GM23338 (cell line): Measurements from ENCODE around the gene ADGRG4. TPM values are rescaled to one million over a fixed set of nuclear protein-coding genes. Genes with fewer than 3 reads are reported as not detected.

Experiments
- ATAC-seq: fragments of 200-7000 bp; cut with Tn5 transposase; 3 replicates; pipeline ENCODE4 v1.9.1; 2020
- DNase-seq: peaks from one replicate; pipeline ENCODE4 v3.0.0-alpha.2; 2015; ENCODE audit warnings: low spot score
- H2AFZ ChIP-seq: fragments of 200-600 bp; sonication (generic); 2 replicates; pipeline ENCODE4 v1.8.0; 2016; ENCODE audit warnings: antibody characterized with exemption, mild to moderate bottlenecking, moderate library complexity
- H3F3A ChIP-seq: fragments of 200-600 bp; sonication (generic); replicated peaks from 2 replicates; pipeline ENCODE4 v1.8.0; 2017; ENCODE audit warnings: antibody characterized with exemption, mixed run types, low read depth
- H3K27ac ChIP-seq: fragments of 200-600 bp; sonication (generic); 2 replicates; pipeline ENCODE4 v1.6.1; 2016; ENCODE audit warnings: low read depth
- H3K27me3 ChIP-seq: fragments of 200-600 bp; sonication (generic); 2 replicates; pipeline ENCODE4 v1.8.0; 2016; ENCODE audit warnings: mild to moderate bottlenecking, mixed run types, moderate library complexity; ENCODE audit not compliant: insufficient read depth
- H3K36me3 ChIP-seq: fragments of 200-600 bp; sonication (generic); 2 replicates; pipeline ENCODE4 v1.8.0; 2016; ENCODE audit warnings: mild to moderate bottlenecking; ENCODE audit not compliant: insufficient read depth
- H3K4me1 ChIP-seq: fragments of 200-600 bp; sonication (generic); 2 replicates; pipeline ENCODE4 v1.8.0; 2016; ENCODE audit warnings: mild to moderate bottlenecking, moderate library complexity; ENCODE audit not compliant: insufficient read depth
- H3K4me2 ChIP-seq: fragments of 200-600 bp; sonication (generic); 2 replicates; pipeline ENCODE4 v1.7.1; 2017; ENCODE audit warnings: mixed run types
- H3K4me3 ChIP-seq: fragments of 200-600 bp; sonication (generic); 2 replicates; pipeline ENCODE4 v1.6.1; 2016; ENCODE audit warnings: mixed run types
- H3K79me2 ChIP-seq: fragments of 200-600 bp; sonication (generic); replicated peaks from 2 replicates; pipeline ENCODE4 v1.8.0; 2017; ENCODE audit warnings: mild to moderate bottlenecking; ENCODE audit not compliant: insufficient read depth
- H3K9me2 ChIP-seq: fragments of 200-600 bp; sonication (generic); 2 replicates; pipeline ENCODE4 v1.8.0; 2017; ENCODE audit not compliant: insufficient read depth
- H4K20me1 ChIP-seq: fragments of 200-600 bp; sonication (generic); replicated peaks from 2 replicates; pipeline ENCODE4 v1.8.0; 2017; ENCODE audit warnings: mild to moderate bottlenecking; ENCODE audit not compliant: insufficient read depth
- H3K27ac Mint-ChIP-seq: 2 replicates; pipeline ENCODE4 v1.8.0; 2020; ENCODE audit warnings: inconsistent platforms, mild to moderate bottlenecking, moderate library complexity, mixed read lengths
- H3K27me3 Mint-ChIP-seq: 3 replicates; pipeline ENCODE4 v1.8.0; 2022; ENCODE audit warnings: low read depth, mild to moderate bottlenecking, moderate library complexity, mixed read lengths, inconsistent platforms; ENCODE audit not compliant: insufficient read depth, poor library complexity
- H3K36me3 Mint-ChIP-seq: 3 replicates; pipeline ENCODE4 v1.8.0; 2021; ENCODE audit warnings: low read depth, mild to moderate bottlenecking, inconsistent platforms, moderate library complexity, mixed read lengths
- H3K4me1 Mint-ChIP-seq: 3 replicates; pipeline ENCODE4 v1.8.0; 2020; ENCODE audit warnings: mild to moderate bottlenecking, inconsistent platforms, mixed read lengths
- H3K4me3 Mint-ChIP-seq: 3 replicates; pipeline ENCODE4 v1.8.0; 2021; ENCODE audit warnings: moderate library complexity, mild to moderate bottlenecking, inconsistent platforms, mixed read lengths
- H3K9me3 Mint-ChIP-seq: 3 replicates; pipeline ENCODE4 v1.8.0; 2020; ENCODE audit warnings: moderate library complexity, mild to moderate bottlenecking, inconsistent platforms, mixed read lengths
- CREB1 ChIP-seq: fragments of 250-450 bp; sonication (Bioruptor Pico); IDR thresholded peaks from 2 replicates; pipeline ENCODE4 v1.5.0; 2020; ENCODE audit warnings: low read depth, mild to moderate bottlenecking, moderate library complexity
- EZH2 ChIP-seq: fragments of 200-600 bp; sonication (generic); IDR thresholded peaks from one replicate; pipeline ENCODE4 v1.8.0; 2017; ENCODE audit warnings: antibody characterized with exemption, mild to moderate bottlenecking, low read depth; ENCODE audit not compliant: unreplicated experiment
- EZH2phosphoT487 ChIP-seq: fragments of 200-600 bp; sonication (generic); IDR thresholded peaks from one replicate; pipeline ENCODE4 v1.8.1; 2018; ENCODE audit warnings: antibody characterized with exemption; ENCODE audit not compliant: unreplicated experiment
- JUNB ChIP-seq: IDR thresholded peaks from one replicate; pipeline ENCODE4 v1.6.1; 2016; ENCODE audit warnings: antibody characterized with exemption; ENCODE audit not compliant: unreplicated experiment
- NANOG ChIP-seq: IDR thresholded peaks from 2 replicates; pipeline ENCODE4 v1.6.1; 2016; ENCODE audit warnings: antibody characterized with exemption, borderline replicate concordance
- POLR2AphosphoS5 ChIP-seq: IDR thresholded peaks from 2 replicates; pipeline ENCODE4 v1.6.1; 2016; ENCODE audit warnings: antibody characterized with exemption, low read depth
- STAT1 ChIP-seq: IDR thresholded peaks from one replicate; pipeline ENCODE4 v1.6.1; 2016; ENCODE audit warnings: antibody characterized with exemption; ENCODE audit not compliant: unreplicated experiment
- ZNF114 ChIP-seq: fragments of 250-450 bp; sonication (Bioruptor Pico); IDR thresholded peaks from 2 replicates; pipeline ENCODE4 v1.5.0; 2020; ENCODE audit warnings: mild to moderate bottlenecking, moderate library complexity
- ZNF331 ChIP-seq: fragments of 250-450 bp; sonication (Bioruptor Pico); IDR thresholded peaks from 2 replicates; pipeline ENCODE4 v1.5.0; 2020; ENCODE audit warnings: low read depth, mild to moderate bottlenecking, moderate library complexity
- polyA plus RNA-seq: library from polyadenylated mRNA; unstranded; fragments of >200 nt; fragmentation: Nextera tagmentation; extraction: Ambion mirVana; gene quantifications from 2 replicates; pipeline ENCODE4 v1.2.1, GENCODE V29; 2016
- total RNA-seq: library from RNA; depleted of rRNA; stranded (reverse); fragments of >200 nt; shearing (Covaris generic); gene quantifications from 2 replicates; pipeline ENCODE4 v1.2.3, GENCODE V29; 2014
- TF ChIP-seq, protein P1 (sequence below), 2 experiments: fragments of 200-600 bp in 1 of 2; sonication (generic) in 1 of 2; conservative IDR thresholded peaks; 2 replicates each; pipeline versions ENCODE4 v1.5.1 to v1.6.1; 2016 to 2017; ENCODE audit warnings: antibody characterized with exemption in 2 of 2, low read depth in 2 of 2, mild to moderate bottlenecking in 2 of 2, moderate library complexity in 1 of 2
- TF ChIP-seq, protein P2 (sequence below): IDR thresholded peaks from one replicate; pipeline ENCODE4 v1.6.1; 2018; ENCODE audit warnings: antibody characterized with exemption; ENCODE audit not compliant: unreplicated experiment
- TF ChIP-seq, protein P3 (sequence below): fragments of 250-450 bp; sonication (Bioruptor Pico); IDR thresholded peaks from 2 replicates; pipeline ENCODE4 v1.5.0; 2020; ENCODE audit warnings: mild to moderate bottlenecking, moderate library complexity
- TF ChIP-seq, protein P4 (sequence below): IDR thresholded peaks from 2 replicates; pipeline ENCODE4 v1.6.1; 2016; ENCODE audit warnings: antibody characterized with exemption

ADGRG4 gene
- total and polyA plus RNA-seq, 2 experiments from 2014 or later, result not detected

DNA sequence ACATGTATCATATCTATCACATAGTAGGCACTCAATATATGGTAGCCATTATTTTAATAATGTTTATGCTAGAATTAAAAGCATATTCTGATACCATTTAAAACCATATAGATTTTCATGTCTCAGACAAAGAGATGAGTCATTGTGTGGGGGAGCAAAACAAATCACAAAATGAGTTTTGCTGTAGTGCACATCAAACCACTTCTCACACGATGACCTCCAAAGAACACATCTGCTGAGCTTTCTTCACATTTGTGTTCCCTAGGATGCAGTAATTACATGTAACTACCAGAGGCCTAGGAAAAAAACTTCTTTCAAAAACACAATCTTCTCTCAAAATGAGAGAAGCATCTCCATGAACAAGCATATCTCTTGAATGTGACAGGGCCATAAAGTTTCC, 130.9 kb downstream of the ADGRG4 start:
- Histone ChIP-seq H3K4me1 (no peaks in the 10 kb centered on the region), H3F3A (no peaks in the 10 kb centered on the region), H3K27ac (no peak overlapping the region), H3K27me3 (no peaks in the 10 kb centered on the region), H2AFZ (no peak overlapping the region), H3K79me2 (no peaks in the 10 kb centered on the region), H4K20me1 (no peaks in the 10 kb centered on the region), H3K9me2 (no peaks in the 10 kb centered on the region), H3K4me2 (no peak overlapping the region), H3K4me3 (no peak overlapping the region), H3K36me3 (no peaks in the 10 kb centered on the region)
- ATAC-seq (no peak), DNase-seq (no peak)
- H3K36me3 Mint-ChIP-seq, result no peaks in the 10 kb centered on the region
- no peak overlapping the region for H3K4me3 Mint-ChIP-seq
- no peaks in the 10 kb centered on the region for H3K27me3 Mint-ChIP-seq
- H3K9me3 Mint-ChIP-seq, result no peaks in the 10 kb centered on the region
- TF ChIP-seq, protein P1, sequence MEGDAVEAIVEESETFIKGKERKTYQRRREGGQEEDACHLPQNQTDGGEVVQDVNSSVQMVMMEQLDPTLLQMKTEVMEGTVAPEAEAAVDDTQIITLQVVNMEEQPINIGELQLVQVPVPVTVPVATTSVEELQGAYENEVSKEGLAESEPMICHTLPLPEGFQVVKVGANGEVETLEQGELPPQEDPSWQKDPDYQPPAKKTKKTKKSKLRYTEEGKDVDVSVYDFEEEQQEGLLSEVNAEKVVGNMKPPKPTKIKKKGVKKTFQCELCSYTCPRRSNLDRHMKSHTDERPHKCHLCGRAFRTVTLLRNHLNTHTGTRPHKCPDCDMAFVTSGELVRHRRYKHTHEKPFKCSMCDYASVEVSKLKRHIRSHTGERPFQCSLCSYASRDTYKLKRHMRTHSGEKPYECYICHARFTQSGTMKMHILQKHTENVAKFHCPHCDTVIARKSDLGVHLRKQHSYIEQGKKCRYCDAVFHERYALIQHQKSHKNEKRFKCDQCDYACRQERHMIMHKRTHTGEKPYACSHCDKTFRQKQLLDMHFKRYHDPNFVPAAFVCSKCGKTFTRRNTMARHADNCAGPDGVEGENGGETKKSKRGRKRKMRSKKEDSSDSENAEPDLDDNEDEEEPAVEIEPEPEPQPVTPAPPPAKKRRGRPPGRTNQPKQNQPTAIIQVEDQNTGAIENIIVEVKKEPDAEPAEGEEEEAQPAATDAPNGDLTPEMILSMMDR (conservative IDR thresholded peaks at IDR 0.05; ENCODE audit: low read depth in 2 of 2), result no peak
- TF ChIP-seq ZNF331, result no peak
- TF ChIP-seq, protein P2, sequence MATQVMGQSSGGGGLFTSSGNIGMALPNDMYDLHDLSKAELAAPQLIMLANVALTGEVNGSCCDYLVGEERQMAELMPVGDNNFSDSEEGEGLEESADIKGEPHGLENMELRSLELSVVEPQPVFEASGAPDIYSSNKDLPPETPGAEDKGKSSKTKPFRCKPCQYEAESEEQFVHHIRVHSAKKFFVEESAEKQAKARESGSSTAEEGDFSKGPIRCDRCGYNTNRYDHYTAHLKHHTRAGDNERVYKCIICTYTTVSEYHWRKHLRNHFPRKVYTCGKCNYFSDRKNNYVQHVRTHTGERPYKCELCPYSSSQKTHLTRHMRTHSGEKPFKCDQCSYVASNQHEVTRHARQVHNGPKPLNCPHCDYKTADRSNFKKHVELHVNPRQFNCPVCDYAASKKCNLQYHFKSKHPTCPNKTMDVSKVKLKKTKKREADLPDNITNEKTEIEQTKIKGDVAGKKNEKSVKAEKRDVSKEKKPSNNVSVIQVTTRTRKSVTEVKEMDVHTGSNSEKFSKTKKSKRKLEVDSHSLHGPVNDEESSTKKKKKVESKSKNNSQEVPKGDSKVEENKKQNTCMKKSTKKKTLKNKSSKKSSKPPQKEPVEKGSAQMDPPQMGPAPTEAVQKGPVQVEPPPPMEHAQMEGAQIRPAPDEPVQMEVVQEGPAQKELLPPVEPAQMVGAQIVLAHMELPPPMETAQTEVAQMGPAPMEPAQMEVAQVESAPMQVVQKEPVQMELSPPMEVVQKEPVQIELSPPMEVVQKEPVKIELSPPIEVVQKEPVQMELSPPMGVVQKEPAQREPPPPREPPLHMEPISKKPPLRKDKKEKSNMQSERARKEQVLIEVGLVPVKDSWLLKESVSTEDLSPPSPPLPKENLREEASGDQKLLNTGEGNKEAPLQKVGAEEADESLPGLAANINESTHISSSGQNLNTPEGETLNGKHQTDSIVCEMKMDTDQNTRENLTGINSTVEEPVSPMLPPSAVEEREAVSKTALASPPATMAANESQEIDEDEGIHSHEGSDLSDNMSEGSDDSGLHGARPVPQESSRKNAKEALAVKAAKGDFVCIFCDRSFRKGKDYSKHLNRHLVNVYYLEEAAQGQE, result no peak
- no peak for TF ChIP-seq NANOG
- no peak for TF ChIP-seq POLR2AphosphoS5
- TF ChIP-seq ZNF114, result no peak
- no peak for TF ChIP-seq JUNB
- no peak for TF ChIP-seq EZH2phosphoT487
- TF ChIP-seq EZH2, result no peak
- TF ChIP-seq, protein P3, sequence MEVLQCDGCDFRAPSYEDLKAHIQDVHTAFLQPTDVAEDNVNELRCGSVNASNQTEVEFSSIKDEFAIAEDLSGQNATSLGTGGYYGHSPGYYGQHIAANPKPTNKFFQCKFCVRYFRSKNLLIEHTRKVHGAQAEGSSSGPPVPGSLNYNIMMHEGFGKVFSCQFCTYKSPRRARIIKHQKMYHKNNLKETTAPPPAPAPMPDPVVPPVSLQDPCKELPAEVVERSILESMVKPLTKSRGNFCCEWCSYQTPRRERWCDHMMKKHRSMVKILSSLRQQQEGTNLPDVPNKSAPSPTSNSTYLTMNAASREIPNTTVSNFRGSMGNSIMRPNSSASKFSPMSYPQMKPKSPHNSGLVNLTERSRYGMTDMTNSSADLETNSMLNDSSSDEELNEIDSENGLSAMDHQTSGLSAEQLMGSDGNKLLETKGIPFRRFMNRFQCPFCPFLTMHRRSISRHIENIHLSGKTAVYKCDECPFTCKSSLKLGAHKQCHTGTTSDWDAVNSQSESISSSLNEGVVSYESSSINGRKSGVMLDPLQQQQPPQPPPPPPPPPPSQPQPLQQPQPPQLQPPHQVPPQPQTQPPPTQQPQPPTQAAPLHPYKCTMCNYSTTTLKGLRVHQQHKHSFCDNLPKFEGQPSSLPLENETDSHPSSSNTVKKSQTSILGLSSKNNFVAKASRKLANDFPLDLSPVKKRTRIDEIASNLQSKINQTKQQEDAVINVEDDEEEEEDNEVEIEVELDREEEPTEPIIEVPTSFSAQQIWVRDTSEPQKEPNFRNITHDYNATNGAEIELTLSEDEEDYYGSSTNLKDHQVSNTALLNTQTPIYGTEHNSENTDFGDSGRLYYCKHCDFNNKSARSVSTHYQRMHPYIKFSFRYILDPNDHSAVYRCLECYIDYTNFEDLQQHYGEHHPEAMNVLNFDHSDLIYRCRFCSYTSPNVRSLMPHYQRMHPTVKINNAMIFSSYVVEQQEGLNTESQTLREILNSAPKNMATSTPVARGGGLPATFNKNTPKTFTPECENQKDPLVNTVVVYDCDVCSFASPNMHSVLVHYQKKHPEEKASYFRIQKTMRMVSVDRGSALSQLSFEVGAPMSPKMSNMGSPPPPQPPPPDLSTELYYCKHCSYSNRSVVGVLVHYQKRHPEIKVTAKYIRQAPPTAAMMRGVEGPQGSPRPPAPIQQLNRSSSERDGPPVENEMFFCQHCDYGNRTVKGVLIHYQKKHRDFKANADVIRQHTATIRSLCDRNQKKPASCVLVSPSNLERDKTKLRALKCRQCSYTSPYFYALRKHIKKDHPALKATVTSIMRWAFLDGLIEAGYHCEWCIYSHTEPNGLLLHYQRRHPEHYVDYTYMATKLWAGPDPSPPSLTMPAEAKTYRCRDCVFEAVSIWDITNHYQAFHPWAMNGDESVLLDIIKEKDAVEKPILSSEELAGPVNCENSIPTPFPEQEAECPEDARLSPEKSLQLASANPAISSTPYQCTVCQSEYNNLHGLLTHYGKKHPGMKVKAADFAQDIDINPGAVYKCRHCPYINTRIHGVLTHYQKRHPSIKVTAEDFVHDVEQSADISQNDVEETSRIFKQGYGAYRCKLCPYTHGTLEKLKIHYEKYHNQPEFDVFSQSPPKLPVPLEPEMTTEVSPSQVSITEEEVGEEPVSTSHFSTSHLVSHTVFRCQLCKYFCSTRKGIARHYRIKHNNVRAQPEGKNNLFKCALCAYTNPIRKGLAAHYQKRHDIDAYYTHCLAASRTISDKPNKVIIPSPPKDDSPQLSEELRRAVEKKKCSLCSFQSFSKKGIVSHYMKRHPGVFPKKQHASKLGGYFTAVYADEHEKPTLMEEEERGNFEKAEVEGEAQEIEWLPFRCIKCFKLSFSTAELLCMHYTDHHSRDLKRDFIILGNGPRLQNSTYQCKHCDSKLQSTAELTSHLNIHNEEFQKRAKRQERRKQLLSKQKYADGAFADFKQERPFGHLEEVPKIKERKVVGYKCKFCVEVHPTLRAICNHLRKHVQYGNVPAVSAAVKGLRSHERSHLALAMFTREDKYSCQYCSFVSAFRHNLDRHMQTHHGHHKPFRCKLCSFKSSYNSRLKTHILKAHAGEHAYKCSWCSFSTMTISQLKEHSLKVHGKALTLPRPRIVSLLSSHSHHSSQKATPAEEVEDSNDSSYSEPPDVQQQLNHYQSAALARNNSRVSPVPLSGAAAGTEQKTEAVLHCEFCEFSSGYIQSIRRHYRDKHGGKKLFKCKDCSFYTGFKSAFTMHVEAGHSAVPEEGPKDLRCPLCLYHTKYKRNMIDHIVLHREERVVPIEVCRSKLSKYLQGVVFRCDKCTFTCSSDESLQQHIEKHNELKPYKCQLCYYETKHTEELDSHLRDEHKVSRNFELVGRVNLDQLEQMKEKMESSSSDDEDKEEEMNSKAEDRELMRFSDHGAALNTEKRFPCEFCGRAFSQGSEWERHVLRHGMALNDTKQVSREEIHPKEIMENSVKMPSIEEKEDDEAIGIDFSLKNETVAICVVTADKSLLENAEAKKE (CRISPR knock-in tag), result no peak
- TF ChIP-seq, protein P4, sequence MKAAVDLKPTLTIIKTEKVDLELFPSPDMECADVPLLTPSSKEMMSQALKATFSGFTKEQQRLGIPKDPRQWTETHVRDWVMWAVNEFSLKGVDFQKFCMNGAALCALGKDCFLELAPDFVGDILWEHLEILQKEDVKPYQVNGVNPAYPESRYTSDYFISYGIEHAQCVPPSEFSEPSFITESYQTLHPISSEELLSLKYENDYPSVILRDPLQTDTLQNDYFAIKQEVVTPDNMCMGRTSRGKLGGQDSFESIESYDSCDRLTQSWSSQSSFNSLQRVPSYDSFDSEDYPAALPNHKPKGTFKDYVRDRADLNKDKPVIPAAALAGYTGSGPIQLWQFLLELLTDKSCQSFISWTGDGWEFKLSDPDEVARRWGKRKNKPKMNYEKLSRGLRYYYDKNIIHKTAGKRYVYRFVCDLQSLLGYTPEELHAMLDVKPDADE, result no peak
- TF ChIP-seq STAT1, result no peak
- no peak for TF ChIP-seq CREB1 (CRISPR knock-in tag)
- no peak overlapping the region for H3K27ac Mint-ChIP-seq
- no peaks in the 10 kb centered on the region for H3K4me1 Mint-ChIP-seq
